Stomach (tissue), 9 donors: ENCODE measurements around the gene RALGDS. TPM values are rescaled to one million over a fixed set of nuclear protein-coding genes. Genes with fewer than 3 reads are reported as not detected.

Source experiments
- DNase-seq, 2 donors: peaks; one replicate each; pipeline versions ENCODE4 v3.0.0 to v3.0.0-alpha.2; 2013 to 2019
- H3K27ac ChIP-seq, 5 donors: fragments of 200-600 bp in 4 of 5; sonication (generic) in 4 of 5; one replicate each; pipeline ENCODE4 v1.5.1; 2013 to 2019; ENCODE audit warnings: mild to moderate bottlenecking in 1 of 5, moderate library complexity in 1 of 5
- H3K27me3 ChIP-seq, 3 donors: fragments of 200-600 bp; sonication (generic); one replicate each; pipeline ENCODE4 v1.5.1; 2017 to 2019; ENCODE audit warnings: mixed run types in 1 of 3
- H3K36me3 ChIP-seq, 4 donors: fragments of 200-600 bp; sonication (generic); 1 replicate in 3 of 4; 2 replicates in 1 of 4; pipeline ENCODE4 v1.5.1; 2016 to 2019
- H3K4me1 ChIP-seq, 4 donors: fragments of 200-600 bp; sonication (generic); one replicate each; pipeline ENCODE4 v1.5.1; 2016 to 2019
- H3K4me3 ChIP-seq, 4 donors: fragments of 200-600 bp; sonication (generic) in 3 of 4; one replicate each; pipeline ENCODE4 v1.5.1; 2016 to 2019; ENCODE audit warnings: mild to moderate bottlenecking in 1 of 4
- H3K9me3 ChIP-seq, 4 donors: fragments of 200-600 bp; sonication (generic); one replicate each; pipeline ENCODE4 v1.5.1; 2016 to 2019
- CTCF ChIP-seq, 7 experiments: fragments of 450-650 bp in 4 of 7; fragments of 200-600 bp in 3 of 7; sonication (generic) in 3 of 7; IDR thresholded peaks; one replicate each; pipeline ENCODE4 v1.5.1; 2016 to 2019; ENCODE audit warnings: antibody characterized with exemption in 7 of 7, control low read depth in 2 of 7, mild to moderate bottlenecking in 1 of 7
- EP300 ChIP-seq: sonication (generic); formaldehyde crosslinking; IDR thresholded peaks from one replicate; pipeline ENCODE4 v1.6.1; 2017; ENCODE audit warnings: antibody characterized with exemption
- POLR2A ChIP-seq, 4 donors: fragments of 450-650 bp; IDR thresholded peaks; one replicate each; pipeline ENCODE4 v1.6.1; 2016; ENCODE audit warnings: antibody characterized with exemption in 4 of 4, control low read depth in 2 of 4, mild to moderate bottlenecking in 1 of 4, moderate library complexity in 1 of 4
- POLR2AphosphoS5 ChIP-seq, 3 donors: sonication (generic); formaldehyde crosslinking; IDR thresholded peaks; one replicate each; pipeline ENCODE4 v1.6.1; 2016; ENCODE audit warnings: antibody characterized with exemption in 3 of 3
- WGBS, 5 donors: extraction: QIAGEN DNeasy Blood & Tissue Kit in 3 of 5; methylation state at CpG; one replicate each; pipeline versions ENCODE4 v1.1.5 to v1.1.7; 2013 to 2018; 5-methylcytosine and 5-hydroxymethylcytosine counted together
- intact Hi-C: fragments of 100-400 bp; cut with DNase I; formaldehyde crosslinking; loops from one replicate; pipeline ENCODE4 v1.15.1; 2023; ENCODE audit warnings: low total_unique reads
- polyA plus RNA-seq, 3 donors: library from polyadenylated mRNA; stranded (reverse); fragments of 200-250 nt; gene quantifications; one replicate each; pipeline ENCODE4 v1.2.3, GENCODE V29; 2013
- total RNA-seq, 5 donors: library from RNA; depleted of rRNA; stranded (reverse); fragments of >200 nt; gene quantifications; one replicate each; pipeline versions ENCODE4 v1.1.0 to v1.2.3, GENCODE V29; 2014 to 2016
- donor health status: healthy with polysubstance abuse.
- donor health status: Bipolar disorder and iron deficiency.
- donor health status: healthy.

RALGDS gene
- total and polyA plus RNA-seq, 8 donors, result 20.5 to 242 (median 43.6) TPM

GRCh38 chr9:133117271-133118178 lies 3.5 kb downstream of the RALGDS start:
- intact Hi-C loops, result no loop called here

GRCh38 chr9:133116346-133117231 lies 4.5 kb downstream of the RALGDS start:
- DNase-seq, result peak in 1 of 2 donors; percentile 9
- H3K36me3 ChIP-seq, result peaks cover 0 to 6% (median 6%) of the 10 kb centered on the region in 4 donors
- TF ChIP-seq POLR2AphosphoS5 (IDR thresholded peaks at IDR 0.05), result no peak
- no peak for TF ChIP-seq CTCF (IDR thresholded peaks at IDR 0.05)
- no peak for TF ChIP-seq EP300
- no peak for TF ChIP-seq POLR2A (IDR thresholded peaks at IDR 0.05)
- H3K27ac ChIP-seq, result peak overlapping the region in 3 of 5 donors; percentile 12 to 94 (median 91)
- 65 to 87% (median 80%) methylated on average over 10 to 20 of the region's 20 CpGs for WGBS, 5 donors
- no peak overlapping the region for H3K4me3 ChIP-seq
- H3K27me3 ChIP-seq, result no peaks in the 10 kb centered on the region
- intact Hi-C loops, result no loop called here
- H3K4me1 ChIP-seq, result peaks cover 71 to 96% (median 91%) of the 10 kb centered on the region in 4 donors
- H3K9me3 ChIP-seq, result no peaks in the 10 kb centered on the region

More at GRCh38 chr9:133117271-133118178, 3.5 kb downstream of the RALGDS start:
- no peak for TF ChIP-seq POLR2A (IDR thresholded peaks at IDR 0.05)
- TF ChIP-seq POLR2AphosphoS5 (IDR thresholded peaks at IDR 0.05), result no peak
- TF ChIP-seq CTCF (IDR thresholded peaks at IDR 0.05), result peak in 1 of 7 experiments; percentile 23
- TF ChIP-seq EP300, result no peak
- H3K27ac ChIP-seq, result peak overlapping the region in 3 of 5 donors; percentile 91 to 94 (median 91)
- H3K9me3 ChIP-seq, result no peaks in the 10 kb centered on the region
- H3K36me3 ChIP-seq, result no peaks in the 10 kb centered on the region
- no peak overlapping the region for H3K4me3 ChIP-seq
- H3K4me1 ChIP-seq, result peaks cover 71 to 97% (median 95%) of the 10 kb centered on the region in 4 donors
- no peaks in the 10 kb centered on the region for H3K27me3 ChIP-seq
- peak in 1 of 2 donors; percentile 86 for DNase-seq
- 53 to 62% (median 58%) methylated on average over 16 to 18 of the region's 18 CpGs for WGBS, 5 donors

GRCh38 chr9:133115604-133116345 lies 5.3 kb downstream of the RALGDS start:
- intact Hi-C loops, result no loop called here
- Histone ChIP-seq H3K4me3 (no peak overlapping the region), H3K27me3 (no peaks in the 10 kb centered on the region), H3K27ac (peak overlapping the region in 3 of 5 donors; percentile 72 to 91 (median 80)), H3K36me3 (peaks cover 4 to 14% (median 14%) of the 10 kb centered on the region in 4 donors), H3K4me1 (peaks cover 71 to 94% (median 86%) of the 10 kb centered on the region in 4 donors), H3K9me3 (no peaks in the 10 kb centered on the region)
- DNase-seq, result peak in 1 of 2 donors; percentile 25
- WGBS, 5 donors, result 75 to 84% (median 84%) methylated on average over 15 to 32 of the region's 32 CpGs
- TF ChIP-seq POLR2AphosphoS5 (IDR thresholded peaks at IDR 0.05), result no peak
- no peak for TF ChIP-seq CTCF (IDR thresholded peaks at IDR 0.05)
- no peak for TF ChIP-seq POLR2A (IDR thresholded peaks at IDR 0.05)
- TF ChIP-seq EP300, result no peak
